Measurements from ENCODE around the gene EIF1AD.

EIF1AD gene

DNA sequence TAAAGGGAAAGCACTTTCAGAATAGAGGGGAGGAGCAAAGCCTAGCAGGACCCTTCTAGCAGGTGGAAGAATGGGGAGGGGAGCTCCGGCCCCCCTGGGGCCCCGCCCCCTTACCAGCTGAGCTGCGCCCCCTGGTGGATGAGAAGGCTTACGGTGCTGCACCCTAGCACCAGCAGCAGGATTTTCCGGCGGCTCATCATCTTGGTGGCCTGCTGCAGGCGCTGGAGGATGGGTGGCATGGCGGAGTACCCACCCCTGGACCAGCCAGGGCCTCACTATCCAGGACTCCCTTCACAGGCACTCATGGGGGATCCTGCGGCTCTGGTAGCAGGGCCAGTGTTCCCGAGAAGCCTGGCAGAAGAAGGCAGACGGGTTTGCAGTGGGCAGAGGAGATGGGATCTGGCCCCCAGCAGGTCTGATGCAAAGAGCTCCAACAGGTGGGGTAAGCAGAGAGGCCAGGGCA, 43.3 kb upstream of the EIF1AD start:
- no peak overlapping the region for H3K27ac ChIP-seq
- DNase-seq (ENCODE audit: low spot score), result no peak
- TF ChIP-seq, protein P1, sequence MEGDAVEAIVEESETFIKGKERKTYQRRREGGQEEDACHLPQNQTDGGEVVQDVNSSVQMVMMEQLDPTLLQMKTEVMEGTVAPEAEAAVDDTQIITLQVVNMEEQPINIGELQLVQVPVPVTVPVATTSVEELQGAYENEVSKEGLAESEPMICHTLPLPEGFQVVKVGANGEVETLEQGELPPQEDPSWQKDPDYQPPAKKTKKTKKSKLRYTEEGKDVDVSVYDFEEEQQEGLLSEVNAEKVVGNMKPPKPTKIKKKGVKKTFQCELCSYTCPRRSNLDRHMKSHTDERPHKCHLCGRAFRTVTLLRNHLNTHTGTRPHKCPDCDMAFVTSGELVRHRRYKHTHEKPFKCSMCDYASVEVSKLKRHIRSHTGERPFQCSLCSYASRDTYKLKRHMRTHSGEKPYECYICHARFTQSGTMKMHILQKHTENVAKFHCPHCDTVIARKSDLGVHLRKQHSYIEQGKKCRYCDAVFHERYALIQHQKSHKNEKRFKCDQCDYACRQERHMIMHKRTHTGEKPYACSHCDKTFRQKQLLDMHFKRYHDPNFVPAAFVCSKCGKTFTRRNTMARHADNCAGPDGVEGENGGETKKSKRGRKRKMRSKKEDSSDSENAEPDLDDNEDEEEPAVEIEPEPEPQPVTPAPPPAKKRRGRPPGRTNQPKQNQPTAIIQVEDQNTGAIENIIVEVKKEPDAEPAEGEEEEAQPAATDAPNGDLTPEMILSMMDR (IDR thresholded peaks at IDR 0.05), result peak; percentile 91

DNA sequence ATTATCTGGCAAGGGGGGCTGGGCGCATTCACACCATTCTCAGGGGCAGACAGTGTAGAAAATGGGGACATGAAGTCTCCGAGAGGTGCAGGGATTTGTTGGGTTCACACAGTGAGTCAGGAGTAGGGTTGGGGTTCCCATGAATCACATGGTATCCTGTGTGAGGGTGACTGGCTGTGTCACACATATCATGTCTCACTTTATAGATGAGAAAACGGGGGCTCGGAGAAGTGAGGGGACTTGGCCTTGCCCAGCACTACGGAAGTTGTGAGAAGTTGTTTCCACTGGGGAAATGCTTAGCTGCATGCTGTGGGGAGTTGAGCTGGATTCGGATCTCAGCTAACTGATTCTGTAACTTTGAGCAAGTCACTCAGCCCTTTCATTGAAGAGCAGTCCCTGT, 42.8 kb upstream of the EIF1AD start:
- TF ChIP-seq, protein P1 (IDR thresholded peaks at IDR 0.05), result no peak
- Histone ChIP-seq H3K4me3 (peak overlapping the region; percentile 6), H3K27ac (no peak overlapping the region)
- no peak for DNase-seq (ENCODE audit: low spot score)

More for the DNA sequence above, 43.3 kb upstream of the EIF1AD start:
- H3K4me3 ChIP-seq, result peak overlapping the region; percentile 6

DNA sequence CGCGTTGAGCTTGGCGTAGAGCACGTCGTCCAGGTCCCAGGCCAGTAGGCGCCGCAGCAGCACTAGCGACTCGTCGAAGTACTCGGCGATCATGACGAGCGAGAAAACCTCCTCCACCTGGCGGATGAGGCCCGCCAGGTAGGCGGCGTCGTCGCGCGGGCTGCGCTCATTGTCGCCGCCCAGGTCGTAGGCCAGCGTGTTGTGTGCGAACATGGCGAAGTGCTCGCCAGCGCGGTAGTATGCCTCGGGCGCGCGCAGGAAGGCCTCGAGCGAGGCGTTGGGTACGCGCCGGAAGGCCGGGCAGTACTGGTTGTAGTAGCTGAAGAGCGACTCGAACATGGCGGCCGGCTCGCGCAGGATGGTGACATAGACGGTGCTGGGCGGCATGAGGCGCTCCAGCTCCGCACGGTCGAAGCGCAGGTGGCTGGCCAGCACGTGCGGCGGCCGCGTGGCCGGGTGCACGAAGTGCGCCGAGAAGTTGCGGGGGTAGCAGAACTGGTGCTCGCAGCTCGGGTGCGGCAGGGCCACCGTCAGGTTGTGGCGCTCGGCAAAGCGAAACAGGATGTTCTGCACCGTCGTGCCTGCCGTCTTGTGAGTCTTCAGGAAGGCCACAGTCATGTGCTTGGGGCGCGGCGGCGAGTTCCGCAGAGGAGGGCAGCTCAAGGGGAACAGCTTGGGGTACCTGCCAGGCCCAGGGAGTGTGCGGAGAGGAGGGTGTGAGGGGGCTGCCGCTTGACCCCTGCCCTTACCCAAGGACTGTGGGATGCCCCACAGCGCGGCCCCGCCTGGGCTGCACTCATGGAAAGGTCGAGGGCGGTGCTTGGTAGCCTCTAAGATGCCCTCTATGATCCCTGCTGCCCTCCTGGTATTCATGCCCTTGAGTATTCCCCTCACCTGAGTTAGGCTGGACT, 41.3 kb upstream of the EIF1AD start:
- DNase-seq (ENCODE audit: low spot score), result no peak
- no peak overlapping the region for H3K4me3 ChIP-seq
- no peak overlapping the region for H3K27ac ChIP-seq
- TF ChIP-seq, protein P1 (IDR thresholded peaks at IDR 0.05), result no peak

DNA sequence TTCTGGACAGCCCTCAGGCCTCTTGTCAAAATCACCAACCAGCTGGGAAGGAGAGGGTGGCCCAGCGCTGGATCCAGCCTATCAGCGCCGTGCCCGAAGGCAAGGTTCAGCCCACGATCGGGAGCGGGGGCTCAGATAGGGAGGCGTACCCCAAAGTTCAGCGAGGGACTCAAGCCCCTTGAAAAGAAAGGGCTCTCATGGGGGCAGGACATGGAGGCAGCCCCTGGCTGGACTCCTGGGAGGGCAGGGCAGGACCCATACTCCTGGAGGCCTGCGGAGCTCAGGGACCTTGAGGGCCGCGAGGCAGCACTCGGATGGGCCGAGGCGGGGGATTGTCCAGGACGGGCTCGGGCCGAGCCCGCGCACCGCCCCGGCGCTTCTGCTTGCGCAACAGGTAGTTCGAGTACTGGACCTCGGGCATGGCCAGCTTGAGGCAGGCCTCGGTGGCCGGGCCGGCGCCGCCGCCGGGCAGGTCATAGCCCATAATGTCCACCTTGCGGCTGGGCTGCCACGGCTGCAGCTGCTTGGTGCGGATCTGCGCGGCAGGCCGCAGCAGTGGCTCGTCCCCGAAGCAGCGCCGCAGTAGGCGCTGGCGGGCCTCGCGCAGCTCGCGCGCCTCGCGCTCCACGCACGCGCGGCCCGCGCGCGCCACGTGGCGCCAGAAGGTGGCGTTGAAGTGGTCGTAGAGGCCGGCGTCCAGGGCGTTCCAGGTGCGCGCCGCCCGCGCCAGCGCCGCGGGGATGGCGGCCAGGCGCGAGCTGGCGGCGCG, 40.5 kb upstream of the EIF1AD start:
- TF ChIP-seq, protein P1 (IDR thresholded peaks at IDR 0.05), result no peak
- no peak for DNase-seq (ENCODE audit: low spot score)
- Histone ChIP-seq H3K4me3 (no peak overlapping the region), H3K27ac (no peak overlapping the region)

- DNase-seq (ENCODE audit: low spot score), result no peak
- Histone ChIP-seq H3K4me3 (no peak overlapping the region), H3K27ac (no peak overlapping the region)
- TF ChIP-seq, protein P1 (IDR thresholded peaks at IDR 0.05), result no peak
These were observed 37.8 kb upstream of the EIF1AD start for GRCh38 chr11:66039765-66040164.

DNA sequence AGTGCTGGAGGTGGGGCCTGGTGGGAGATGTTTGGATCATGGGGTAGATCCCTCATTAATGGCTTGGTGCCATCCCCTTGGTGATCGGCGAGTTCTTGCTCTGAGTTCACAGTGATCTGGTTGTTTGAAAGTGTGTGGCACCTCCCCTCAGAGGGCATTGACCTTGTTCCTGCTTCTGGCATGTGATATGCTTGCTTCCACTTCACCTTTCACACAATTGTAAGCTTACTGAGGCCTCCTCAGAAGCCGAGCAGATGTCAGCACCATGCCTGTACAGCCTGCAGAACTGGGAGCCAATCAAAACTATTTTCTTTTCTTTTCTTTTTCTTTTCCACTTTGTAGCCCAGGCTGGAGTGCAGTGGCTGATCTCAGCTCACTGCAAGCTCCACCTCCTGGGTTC, 35.4 kb upstream of the EIF1AD start:
- H3K4me3 ChIP-seq, result no peak overlapping the region
- H3K27ac ChIP-seq, result no peak overlapping the region
- TF ChIP-seq, protein P1 (IDR thresholded peaks at IDR 0.05), result no peak
- no peak for DNase-seq (ENCODE audit: low spot score)
